HCT116 (cell line): Measurements from ENCODE around the gene FNDC4. TPM values are rescaled to one million over a fixed set of nuclear protein-coding genes. Genes with fewer than 3 reads are reported as not detected.

Experiments
- ATAC-seq: fragments of 200-7000 bp; cut with Tn5 transposase; 2 replicates; pipeline ENCODE4 v1.9.1; 2020; ENCODE audit warnings: mild to moderate bottlenecking, moderate library complexity
- BruUV-seq: library from RNA; stranded (reverse); fragments of 400-500 nt; replicated peaks from 2 replicates; lab custom pipeline; 2021; lab: Mats Ljungman, UMichigan
- CTCF ChIA-PET: fragments of 300-600 bp; sonication (Branson Sonifier 250); formaldehyde crosslinking; loops from one replicate; lab custom pipeline; 2021; ENCODE audit warnings: antibody characterized with exemption; lab: Charles Lee
- POLR2A ChIA-PET: fragments of 300-600, 350-600 bp; sonication (Branson Sonifier 250); formaldehyde crosslinking; loops from one replicate; lab custom pipeline; 2021; ENCODE audit warnings: antibody characterized with exemption; lab: Charles Lee
- RAD21 ChIA-PET, 2 experiments: fragments of 300-600 bp; sonication (Branson Sonifier 250); formaldehyde crosslinking; loops; one replicate each; lab custom pipeline; 2023; ENCODE audit warnings: low total read pairs in 2 of 2; ENCODE audit not compliant: uncharacterized antibody in 2 of 2, unreplicated experiment in 2 of 2, low non-redundant PET in 1 of 2; lab: Charles Lee
- DNase-seq: peaks from one replicate; pipeline ENCODE4 v3.0.0-alpha.2; 2010; ENCODE audit warnings: low read depth, low spot score
- H2AFZ ChIP-seq: fragments of 200-600 bp; shearing (Covaris generic), sonication (generic); 2 replicates; pipeline ENCODE4 v1.6.1; 2017; ENCODE audit warnings: low read depth, mixed run types, mixed read lengths, antibody characterized with exemption, low read length; ENCODE audit not compliant: poor library complexity, severe bottlenecking
- H3K27ac ChIP-seq: 2 replicates; pipeline ENCODE4 v1.5.1; 2012; ENCODE audit warnings: low read depth, low read length
- H3K27me3 ChIP-seq: fragments of 200-600 bp; sonication (generic); 2 replicates; pipeline ENCODE4 v1.6.1; 2016; ENCODE audit warnings: mixed run types, low read length, mixed read lengths; ENCODE audit not compliant: insufficient read depth
- H3K36me3 ChIP-seq, 2 experiments: fragments of 200-500 bp in 1 of 2; fragments of 200-600 bp in 1 of 2; sonication (Bioruptor generic) in 1 of 2; sonication (generic) in 1 of 2; 2 replicates each; pipeline versions ENCODE4 v1.5.1 to v1.6.1; 2014 to 2016; ENCODE audit warnings: low read length in 2 of 2, inconsistent platforms in 1 of 2, mixed read lengths in 1 of 2, mixed run types in 1 of 2; ENCODE audit not compliant: insufficient read depth in 2 of 2, control insufficient read depth in 1 of 2
- H3K4me1 ChIP-seq, 2 experiments: fragments of 200-600 bp in 1 of 2; sonication (generic) in 1 of 2; 2 replicates each; pipeline versions ENCODE4 v1.5.1 to v1.6.1; 2012 to 2017; ENCODE audit warnings: low read length in 2 of 2, inconsistent platforms in 1 of 2, mild to moderate bottlenecking in 1 of 2, mixed read lengths in 1 of 2, mixed run types in 1 of 2, moderate library complexity in 1 of 2; ENCODE audit not compliant: insufficient read depth in 2 of 2, control insufficient read depth in 1 of 2
- H3K4me2 ChIP-seq: fragments of 200-600 bp; sonication (generic); 2 replicates; pipeline ENCODE4 v1.6.1; 2017; ENCODE audit warnings: mixed run types, low read length, mixed read lengths
- H3K4me3 ChIP-seq, 2 experiments: fragments of 200-600 bp in 1 of 2; sonication (generic) in 1 of 2; replicated peaks in 1 of 2; 2 replicates each; pipeline ENCODE4 v1.5.1; 2011 to 2016; ENCODE audit warnings: low read length in 2 of 2, control low read depth in 1 of 2, low read depth in 1 of 2, mild to moderate bottlenecking in 1 of 2, mixed read lengths in 1 of 2, mixed run types in 1 of 2
- H3K79me2 ChIP-seq: fragments of 200-600 bp; sonication (generic); 2 replicates; pipeline ENCODE4 v1.6.1; 2017; ENCODE audit warnings: mild to moderate bottlenecking, mixed run types, low read length, moderate library complexity, mixed read lengths; ENCODE audit not compliant: insufficient read depth
- H3K9ac ChIP-seq: fragments of 200-600 bp; sonication (generic); 2 replicates; pipeline ENCODE4 v1.6.1; 2016; ENCODE audit warnings: low read length, mixed read lengths
- H3K9me2 ChIP-seq: fragments of 200-600 bp; sonication (generic), shearing (Covaris generic); 2 replicates; pipeline ENCODE4 v1.6.1; 2017; ENCODE audit warnings: mixed run types, mild to moderate bottlenecking, moderate library complexity; ENCODE audit not compliant: insufficient read depth
- H3K9me3 ChIP-seq, 2 experiments: fragments of 200-500 bp in 1 of 2; fragments of 200-600 bp in 1 of 2; sonication (Bioruptor generic) in 1 of 2; sonication (generic) in 1 of 2; 2 replicates each; pipeline ENCODE4 v1.6.1; 2014 to 2017; ENCODE audit warnings: low read length in 2 of 2, mixed read lengths in 2 of 2, inconsistent platforms in 1 of 2, low read depth in 1 of 2, mild to moderate bottlenecking in 1 of 2, mixed run types in 1 of 2, moderate library complexity in 1 of 2; ENCODE audit not compliant: control insufficient read depth in 1 of 2, insufficient read depth in 1 of 2
- H4K20me1 ChIP-seq: fragments of 200-600 bp; sonication (generic), shearing (Covaris generic); 2 replicates; pipeline ENCODE4 v1.6.1; 2017; ENCODE audit warnings: mixed run types, mild to moderate bottlenecking, moderate library complexity; ENCODE audit not compliant: insufficient read depth
- CBX3 ChIP-seq: IDR thresholded peaks from 2 replicates; pipeline ENCODE4 v1.6.1; 2012; ENCODE audit warnings: low read depth
- CEBPB ChIP-seq: IDR thresholded peaks from 2 replicates; pipeline ENCODE4 v1.6.1; 2012; ENCODE audit warnings: low read depth
- JUND ChIP-seq: IDR thresholded peaks from 2 replicates; pipeline ENCODE4 v1.6.1; 2012
- RAD21 ChIP-seq: IDR thresholded peaks from 2 replicates; pipeline ENCODE4 v1.6.1; 2012; ENCODE audit warnings: low read depth, mild to moderate bottlenecking
- REST ChIP-seq: IDR thresholded peaks from 2 replicates; pipeline ENCODE4 v1.6.1; 2012; ENCODE audit warnings: low read depth
- SIN3A ChIP-seq: IDR thresholded peaks from 2 replicates; pipeline ENCODE4 v1.6.1; 2012; ENCODE audit warnings: low read depth
- YY1 ChIP-seq: IDR thresholded peaks from 2 replicates; pipeline ENCODE4 v1.6.1; 2011; ENCODE audit warnings: low read length, low read depth, moderate library complexity, mild to moderate bottlenecking; ENCODE audit not compliant: insufficient replicate concordance; ENCODE audit errors: extremely low read depth
- intact Hi-C: fragments of 100-400 bp; cut with micrococcal nuclease; formaldehyde crosslinking; loops from 2 replicates; pipeline ENCODE4 v1.10.0; 2022
- total RNA-seq: library from RNA; stranded (reverse); gene quantifications from one replicate; pipeline ENCODE4 v1.2.1, GENCODE V29; 2021; ENCODE audit not compliant: unreplicated experiment

Gene FNDC4
- total RNA-seq, 1 experiment from 2014 or later = 3.3 TPM

GRCh38 chr2:27495840-27496356 is 898 bp upstream of the FNDC4 start:
- no peak for TF ChIP-seq CEBPB
- TF ChIP-seq REST = no peak
- no peak for TF ChIP-seq RAD21
- no peak for TF ChIP-seq YY1
- no peak for TF ChIP-seq CBX3
- no peak for TF ChIP-seq JUND
- no peak for TF ChIP-seq SIN3A
- TF ChIP-seq, all 23 proteins: peak for 0
- DNase-seq (no peak), ATAC-seq (no peak)
- H3K9me2 ChIP-seq = no peaks in the 10 kb centered on the region
- no peak overlapping the region for H3K9ac ChIP-seq
- ChIA-PET CTCF (no interaction called here), RAD21 (no interaction called here), POLR2A (no interaction called here)
- peak overlapping the region; percentile 67 for H2AFZ ChIP-seq
- H3K9me3 ChIP-seq = no peaks in the 10 kb centered on the region
- no peak overlapping the region for H3K27ac ChIP-seq
- BruUV-seq = no TSS peak
- H3K4me2 ChIP-seq = peak overlapping the region; percentile 76; the same call in 1 of the 2 replicates
- H4K20me1 ChIP-seq = no peaks in the 10 kb centered on the region
- intact Hi-C loops = no loop called here
- H3K4me1 ChIP-seq = peaks cover 0 to 10% of the 10 kb centered on the region in 2 experiments; a peak in 1 of 4 replicates
- no peaks in the 10 kb centered on the region for H3K79me2 ChIP-seq
- no peaks in the 10 kb centered on the region for H3K36me3 ChIP-seq
- no peak overlapping the region for H3K4me3 ChIP-seq
- peaks cover 8% of the 10 kb centered on the region; the same call in 1 of the 2 replicates for H3K27me3 ChIP-seq
